Naive thymus-derived CD4-positive, alpha-beta T cell (primary cell): Measurements from ENCODE around the gene CYP39A1. TPM values are rescaled to one million over a fixed set of nuclear protein-coding genes. Genes with fewer than 3 reads are reported as not detected.

ENCODE experiments used
- ATAC-seq: fragments of 150-1000 bp; cut with Tn5 transposase; 2 replicates; pipeline ENCODE4 v1.10.0; 2021; ENCODE audit warnings: mild to moderate bottlenecking, moderate library complexity
- CTCF ChIA-PET: fragments of 350-600 bp; sonication (Branson Sonifier 250); formaldehyde crosslinking; loops from one replicate; lab custom pipeline; 2021; ENCODE audit warnings: antibody characterized with exemption; lab: Charles Lee
- POLR2A ChIA-PET: fragments of 350-600 bp; sonication (Branson Sonifier 250); formaldehyde crosslinking; loops from one replicate; lab custom pipeline; 2021; ENCODE audit warnings: antibody characterized with exemption, inconsistent platforms; lab: Charles Lee
- DNase-seq, 9 donors: peaks; one replicate each; pipeline versions ENCODE4 v3.0.0 to v3.0.0-alpha.2; 2020 to 2022; ENCODE audit warnings: mixed read lengths in 1 of 9
- H3K27ac ChIP-seq: one replicate; pipeline ENCODE4 v1.7.0; 2013; ENCODE audit warnings: mild to moderate bottlenecking, low read depth, low read length, moderate library complexity
- H3K27me3 ChIP-seq, 2 donors: one replicate each; pipeline ENCODE4 v1.7.0; 2013; ENCODE audit warnings: low read length in 2 of 2, mild to moderate bottlenecking in 2 of 2, moderate library complexity in 2 of 2; ENCODE audit not compliant: control insufficient read depth in 2 of 2, insufficient read depth in 2 of 2
- H3K36me3 ChIP-seq, 3 experiments: 1 replicate in 2 of 3; 2 replicates in 1 of 3; pipeline ENCODE4 v1.7.0; 2013; ENCODE audit warnings: low read length in 3 of 3, mild to moderate bottlenecking in 3 of 3, moderate library complexity in 1 of 3; ENCODE audit not compliant: insufficient read depth in 3 of 3, control insufficient read depth in 2 of 3
- H3K4me1 ChIP-seq, 2 donors: one replicate each; pipeline ENCODE4 v1.7.0; 2013; ENCODE audit warnings: low read length in 2 of 2, mild to moderate bottlenecking in 2 of 2, moderate library complexity in 1 of 2; ENCODE audit not compliant: control insufficient read depth in 2 of 2, insufficient read depth in 2 of 2
- H3K4me3 ChIP-seq: 2 replicates; pipeline ENCODE4 v1.7.0; 2013; ENCODE audit warnings: mild to moderate bottlenecking, low read length
- H3K9me3 ChIP-seq, 3 experiments: 1 replicate in 2 of 3; 2 replicates in 1 of 3; pipeline ENCODE4 v1.7.0; 2013; ENCODE audit warnings: low read length in 3 of 3; ENCODE audit not compliant: control insufficient read depth in 2 of 3
- H3K27ac Mint-ChIP-seq, 9 donors: one replicate each; pipeline ENCODE4 v1.8.0; 2020 to 2022; ENCODE audit warnings: mixed read lengths in 9 of 9, mild to moderate bottlenecking in 8 of 9, moderate library complexity in 5 of 9, inconsistent platforms in 2 of 9
- H3K27me3 Mint-ChIP-seq, 5 donors: one replicate each; pipeline ENCODE4 v1.8.0; 2021 to 2022; ENCODE audit warnings: mixed read lengths in 5 of 5, mild to moderate bottlenecking in 1 of 5
- H3K36me3 Mint-ChIP-seq, 5 donors: one replicate each; pipeline ENCODE4 v1.8.0; 2020 to 2022; ENCODE audit warnings: mixed read lengths in 5 of 5, mild to moderate bottlenecking in 3 of 5, inconsistent platforms in 1 of 5
- H3K4me1 Mint-ChIP-seq, 7 donors: one replicate each; pipeline ENCODE4 v1.8.0; 2020 to 2022; ENCODE audit warnings: mixed read lengths in 7 of 7, mild to moderate bottlenecking in 3 of 7, inconsistent platforms in 1 of 7
- H3K4me3 Mint-ChIP-seq, 10 donors: one replicate each; pipeline ENCODE4 v1.8.0; 2020 to 2022; ENCODE audit warnings: mild to moderate bottlenecking in 10 of 10, mixed read lengths in 10 of 10, moderate library complexity in 6 of 10, inconsistent platforms in 2 of 10
- H3K9me3 Mint-ChIP-seq, 11 donors: one replicate each; pipeline ENCODE4 v1.8.0; 2020 to 2022; ENCODE audit warnings: mixed read lengths in 11 of 11, mild to moderate bottlenecking in 4 of 11, inconsistent platforms in 1 of 11, moderate library complexity in 1 of 11
- intact Hi-C, 2 donors: fragments of 100-400 bp; cut with micrococcal nuclease; formaldehyde crosslinking; loops; one replicate each; pipeline ENCODE4 v1.15.1; 2023
- polyA plus RNA-seq, 2 donors: library from polyadenylated mRNA; unstranded; fragments of 300-500 nt; fragmentation: Illumina TruSeq; gene quantifications; one replicate each; pipeline ENCODE4 v1.2.3, GENCODE V29; 2021
- total RNA-seq, 6 experiments: library from RNA in 5 of 6; stranded (reverse) in 5 of 6; gene quantifications; 1 replicate in 5 of 6; 2 replicates in 1 of 6; pipeline ENCODE4 v1.2.3 and lab custom pipeline; 2021 to 2026

Gene CYP39A1
- total and polyA plus RNA-seq, 7 experiments from 2014 or later = not detected

GRCh38 chr6:46584586-46584985 is 68.0 kb downstream of the CYP39A1 start:
- Mint-ChIP-seq H3K9me3 (no peaks in the 10 kb centered on the region), H3K27ac (no peak overlapping the region), H3K36me3 (no peaks in the 10 kb centered on the region), H3K27me3 (peaks cover 3 to 36% (median 16%) of the 10 kb centered on the region in 5 donors), H3K4me3 (no peak overlapping the region), H3K4me1 (no peaks in the 10 kb centered on the region)
- CTCF ChIA-PET = no interaction called here
- Histone ChIP-seq H3K27ac (no peak overlapping the region), H3K4me3 (no peak overlapping the region), H3K27me3 (no peaks in the 10 kb centered on the region), H3K9me3 (no peaks in the 10 kb centered on the region), H3K4me1 (no peaks in the 10 kb centered on the region), H3K36me3 (no peaks in the 10 kb centered on the region)
- ATAC-seq = no peak
- intact Hi-C loops = no loop called here
- POLR2A ChIA-PET = no interaction called here
- no peak for DNase-seq

- Mint-ChIP-seq H3K9me3 (no peaks in the 10 kb centered on the region), H3K27ac (no peak overlapping the region), H3K27me3 (peaks cover 2 to 35% (median 9%) of the 10 kb centered on the region in 5 donors), H3K36me3 (no peaks in the 10 kb centered on the region), H3K4me3 (no peak overlapping the region), H3K4me1 (no peaks in the 10 kb centered on the region)
- Histone ChIP-seq H3K4me1 (no peaks in the 10 kb centered on the region), H3K4me3 (no peak overlapping the region), H3K27ac (no peak overlapping the region), H3K36me3 (no peaks in the 10 kb centered on the region), H3K27me3 (no peaks in the 10 kb centered on the region), H3K9me3 (no peaks in the 10 kb centered on the region)
- POLR2A ChIA-PET = no interaction called here
- intact Hi-C loops = no loop called here
- ATAC-seq = no peak
- CTCF ChIA-PET = no interaction called here
- no peak for DNase-seq
These were observed 68.9 kb downstream of the CYP39A1 start for GRCh38 chr6:46583721-46584120.

GRCh38 chr6:46583081-46583480 is 69.5 kb downstream of the CYP39A1 start:
- H3K4me3 ChIP-seq = no peak overlapping the region
- POLR2A ChIA-PET = no interaction called here
- H3K27me3 ChIP-seq = no peaks in the 10 kb centered on the region
- H3K27me3 Mint-ChIP-seq = peaks cover 3 to 34% (median 10%) of the 10 kb centered on the region in 5 donors
- intact Hi-C loops = no loop called here
- H3K4me1 Mint-ChIP-seq = no peaks in the 10 kb centered on the region
- no peaks in the 10 kb centered on the region for H3K9me3 ChIP-seq
- H3K27ac Mint-ChIP-seq = no peak overlapping the region
- H3K4me3 Mint-ChIP-seq = no peak overlapping the region
- ATAC-seq (no peak), DNase-seq (no peak)
- CTCF ChIA-PET = no interaction called here
- no peaks in the 10 kb centered on the region for H3K4me1 ChIP-seq
- H3K27ac ChIP-seq = no peak overlapping the region
- no peaks in the 10 kb centered on the region for H3K9me3 Mint-ChIP-seq
- no peaks in the 10 kb centered on the region for H3K36me3 Mint-ChIP-seq
- H3K36me3 ChIP-seq = no peaks in the 10 kb centered on the region

GRCh38 chr6:46581459-46582177 is 71.0 kb downstream of the CYP39A1 start:
- Mint-ChIP-seq H3K27me3 (peaks cover 6 to 34% (median 16%) of the 10 kb centered on the region in 5 donors), H3K9me3 (no peaks in the 10 kb centered on the region), H3K4me1 (no peaks in the 10 kb centered on the region), H3K27ac (no peak overlapping the region), H3K4me3 (no peak overlapping the region), H3K36me3 (no peaks in the 10 kb centered on the region)
- no peaks in the 10 kb centered on the region for H3K4me1 ChIP-seq
- no peak overlapping the region for H3K4me3 ChIP-seq
- ATAC-seq = no peak
- H3K27me3 ChIP-seq = no peaks in the 10 kb centered on the region
- H3K36me3 ChIP-seq = no peaks in the 10 kb centered on the region
- ChIA-PET CTCF (no interaction called here), POLR2A (no interaction called here)
- DNase-seq = no peak
- intact Hi-C loops = no loop called here
- H3K27ac ChIP-seq = no peak overlapping the region
- H3K9me3 ChIP-seq = no peaks in the 10 kb centered on the region

- Histone ChIP-seq H3K27me3 (no peaks in the 10 kb centered on the region), H3K4me1 (no peaks in the 10 kb centered on the region), H3K27ac (no peak overlapping the region), H3K36me3 (no peaks in the 10 kb centered on the region), H3K9me3 (no peaks in the 10 kb centered on the region), H3K4me3 (no peak overlapping the region)
- Mint-ChIP-seq H3K27ac (no peak overlapping the region), H3K4me1 (peaks cover 0 to 3% (median 0%) of the 10 kb centered on the region in 7 donors), H3K4me3 (no peak overlapping the region), H3K9me3 (peaks cover 0 to 17% (median 6%) of the 10 kb centered on the region in 11 donors), H3K36me3 (peaks cover 0 to 4% (median 0%) of the 10 kb centered on the region in 5 donors), H3K27me3 (peaks cover 7 to 62% (median 43%) of the 10 kb centered on the region in 5 donors)
- ChIA-PET POLR2A (no interaction called here), CTCF (no interaction called here)
- intact Hi-C loops = no loop called here
- ATAC-seq (no peak), DNase-seq (no peak)
These were observed 77.1 kb downstream of the CYP39A1 start for GRCh38 chr6:46575530-46575929.

- no peak overlapping the region for H3K27ac ChIP-seq
- Mint-ChIP-seq H3K27ac (no peak overlapping the region), H3K9me3 (peaks cover 0 to 17% (median 7%) of the 10 kb centered on the region in 11 donors), H3K36me3 (peaks cover 0 to 4% (median 0%) of the 10 kb centered on the region in 5 donors), H3K27me3 (peaks cover 9 to 62% (median 51%) of the 10 kb centered on the region in 5 donors), H3K4me3 (no peak overlapping the region), H3K4me1 (peaks cover 0 to 3% (median 0%) of the 10 kb centered on the region in 7 donors)
- H3K4me3 ChIP-seq = no peak overlapping the region
- intact Hi-C loops = no loop called here
- DNase-seq (no peak), ATAC-seq (no peak)
- H3K36me3 ChIP-seq = no peaks in the 10 kb centered on the region
- no peaks in the 10 kb centered on the region for H3K9me3 ChIP-seq
- no peaks in the 10 kb centered on the region for H3K27me3 ChIP-seq
- POLR2A ChIA-PET = interaction anchor here (1.0 kb wide), 1 partner anchor 13 kb away, joined by 3 read pairs; no protein-coding TSS in a partner anchor
- CTCF ChIA-PET = no interaction called here
- H3K4me1 ChIP-seq = no peaks in the 10 kb centered on the region
These were observed 79.5 kb downstream of the CYP39A1 start for GRCh38 chr6:46573140-46573539.

- ChIA-PET POLR2A (no interaction called here), CTCF (no interaction called here)
- Histone ChIP-seq H3K4me1 (no peaks in the 10 kb centered on the region), H3K27ac (no peak overlapping the region), H3K36me3 (no peaks in the 10 kb centered on the region), H3K9me3 (no peaks in the 10 kb centered on the region), H3K4me3 (no peak overlapping the region), H3K27me3 (no peaks in the 10 kb centered on the region)
- peaks cover 0 to 9% (median 2%) of the 10 kb centered on the region in 11 donors for H3K9me3 Mint-ChIP-seq
- DNase-seq (no peak), ATAC-seq (no peak)
- H3K4me3 Mint-ChIP-seq = no peak overlapping the region
- H3K27ac Mint-ChIP-seq = no peak overlapping the region
- H3K36me3 Mint-ChIP-seq = no peaks in the 10 kb centered on the region
- intact Hi-C loops = no loop called here
- peaks cover 4 to 30% (median 18%) of the 10 kb centered on the region in 5 donors for H3K27me3 Mint-ChIP-seq
- H3K4me1 Mint-ChIP-seq = no peaks in the 10 kb centered on the region
These were observed 87.1 kb downstream of the CYP39A1 start for GRCh38 chr6:46565531-46565930.
